Skeletal muscle tissue (tissue), 4 donors: ENCODE results near the gene INO80D. TPM values are rescaled to one million over a fixed set of nuclear protein-coding genes. Genes with fewer than 3 reads are reported as not detected.

Experiments
- H3K27ac ChIP-seq: one replicate; pipeline ENCODE4 v1.7.0; 2013; ENCODE audit warnings: mild to moderate bottlenecking, low read depth, low read length, inconsistent platforms
- H3K27me3 ChIP-seq, 3 donors: one replicate each; pipeline ENCODE4 v1.7.0; 2013; ENCODE audit warnings: low read length in 3 of 3; ENCODE audit not compliant: control insufficient read depth in 3 of 3, insufficient read depth in 3 of 3
- H3K36me3 ChIP-seq, 3 donors: one replicate each; pipeline ENCODE4 v1.7.0; 2013; ENCODE audit warnings: low read length in 3 of 3; ENCODE audit not compliant: control insufficient read depth in 3 of 3, insufficient read depth in 3 of 3
- H3K4me1 ChIP-seq, 3 donors: one replicate each; pipeline ENCODE4 v1.7.0; 2013; ENCODE audit warnings: low read length in 3 of 3, mild to moderate bottlenecking in 3 of 3; ENCODE audit not compliant: control insufficient read depth in 3 of 3, insufficient read depth in 3 of 3
- H3K4me3 ChIP-seq, 3 donors: one replicate each; pipeline ENCODE4 v1.7.0; 2013; ENCODE audit warnings: low read length in 3 of 3
- H3K9ac ChIP-seq, 3 donors: one replicate each; pipeline ENCODE4 v1.7.0; 2013; ENCODE audit warnings: low read length in 3 of 3, mild to moderate bottlenecking in 3 of 3, moderate library complexity in 2 of 3, low read depth in 1 of 3
- H3K9me3 ChIP-seq, 3 donors: one replicate each; pipeline ENCODE4 v1.7.0; 2013; ENCODE audit warnings: low read length in 3 of 3; ENCODE audit not compliant: control insufficient read depth in 3 of 3
- total RNA-seq: library from RNA; depleted of rRNA; stranded (reverse); fragments of >200 nt; gene quantifications from one replicate; pipeline ENCODE4 v1.2.3, GENCODE V29; 2014
- donor health status: Osteomylitis.

The INO80D gene
- total RNA-seq, 1 donor from 2014 or later, result 9.9 TPM

GRCh38 chr2:206004004-206004693 is 81.8 kb downstream of the INO80D start:
- H3K27me3 ChIP-seq, result no peaks in the 10 kb centered on the region
- no peak overlapping the region for H3K27ac ChIP-seq
- peaks cover 25 to 39% (median 31%) of the 10 kb centered on the region in 3 donors for H3K36me3 ChIP-seq
- H3K9ac ChIP-seq, result no peak overlapping the region
- H3K9me3 ChIP-seq, result no peaks in the 10 kb centered on the region
- no peak overlapping the region for H3K4me3 ChIP-seq
- H3K4me1 ChIP-seq, result no peaks in the 10 kb centered on the region

- Histone ChIP-seq H3K9ac (no peak overlapping the region), H3K4me1 (no peaks in the 10 kb centered on the region), H3K27me3 (no peaks in the 10 kb centered on the region), H3K4me3 (no peak overlapping the region), H3K9me3 (no peaks in the 10 kb centered on the region), H3K27ac (no peak overlapping the region), H3K36me3 (peaks cover 21 to 38% (median 32%) of the 10 kb centered on the region in 3 donors)
Measured at GRCh38 chr2:206002440-206002839, 83.5 kb downstream of the INO80D start.

- Histone ChIP-seq H3K27ac (no peak overlapping the region), H3K27me3 (no peaks in the 10 kb centered on the region), H3K4me1 (no peaks in the 10 kb centered on the region), H3K4me3 (no peak overlapping the region), H3K36me3 (peaks cover 17 to 32% (median 26%) of the 10 kb centered on the region in 3 donors), H3K9ac (no peak overlapping the region), H3K9me3 (no peaks in the 10 kb centered on the region)
Measured at GRCh38 chr2:206001912-206002311, 84.1 kb downstream of the INO80D start.

DNA sequence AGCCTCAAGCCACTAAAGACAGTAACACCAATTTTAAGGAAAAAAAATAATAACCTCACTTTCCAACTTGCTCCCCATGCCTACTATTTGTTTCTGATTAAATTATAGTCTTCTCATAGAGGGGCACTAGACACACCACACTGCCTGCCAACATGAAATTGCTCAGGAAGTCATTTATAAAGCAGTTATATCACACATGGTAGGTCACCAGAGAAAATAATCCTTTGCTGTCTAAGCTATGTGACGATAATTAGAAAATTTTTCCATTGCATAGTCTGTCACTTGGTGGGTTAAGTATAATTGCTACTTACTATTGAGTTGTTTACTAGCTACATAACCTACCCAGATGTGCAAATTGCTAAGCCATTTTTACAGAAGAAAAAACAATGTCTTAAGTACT is 85.2 kb downstream of the INO80D start:
- Histone ChIP-seq H3K9me3 (no peaks in the 10 kb centered on the region), H3K36me3 (peaks cover 11 to 26% (median 24%) of the 10 kb centered on the region in 3 donors), H3K27ac (no peak overlapping the region), H3K27me3 (no peaks in the 10 kb centered on the region), H3K4me1 (no peaks in the 10 kb centered on the region), H3K9ac (no peak overlapping the region), H3K4me3 (no peak overlapping the region)

DNA sequence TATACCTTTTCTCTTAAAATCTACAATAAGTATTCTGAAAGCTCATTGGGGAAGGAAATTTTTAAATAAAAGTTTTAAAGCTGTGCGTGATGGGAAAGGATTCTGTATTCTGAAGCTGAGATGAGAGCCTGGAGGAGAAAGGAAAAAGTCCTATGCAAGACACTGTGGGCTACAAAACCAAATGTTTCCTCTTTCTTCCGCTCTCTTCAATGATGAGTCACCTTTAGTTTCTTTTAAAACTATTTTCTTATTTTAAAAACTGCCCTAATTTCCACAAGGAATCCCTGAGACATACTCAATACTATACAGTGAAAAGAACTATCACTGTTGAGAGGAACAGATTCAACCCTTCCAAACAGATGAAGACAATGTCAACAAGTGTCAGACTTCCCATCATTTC is 87.4 kb downstream of the INO80D start:
- no peak overlapping the region for H3K27ac ChIP-seq
- H3K27me3 ChIP-seq, result no peaks in the 10 kb centered on the region
- H3K4me3 ChIP-seq, result no peak overlapping the region
- peaks cover 0 to 10% (median 6%) of the 10 kb centered on the region in 3 donors for H3K36me3 ChIP-seq
- no peaks in the 10 kb centered on the region for H3K9me3 ChIP-seq
- H3K4me1 ChIP-seq, result peaks cover 4 to 7% (median 7%) of the 10 kb centered on the region in 3 donors
- no peak overlapping the region for H3K9ac ChIP-seq

DNA sequence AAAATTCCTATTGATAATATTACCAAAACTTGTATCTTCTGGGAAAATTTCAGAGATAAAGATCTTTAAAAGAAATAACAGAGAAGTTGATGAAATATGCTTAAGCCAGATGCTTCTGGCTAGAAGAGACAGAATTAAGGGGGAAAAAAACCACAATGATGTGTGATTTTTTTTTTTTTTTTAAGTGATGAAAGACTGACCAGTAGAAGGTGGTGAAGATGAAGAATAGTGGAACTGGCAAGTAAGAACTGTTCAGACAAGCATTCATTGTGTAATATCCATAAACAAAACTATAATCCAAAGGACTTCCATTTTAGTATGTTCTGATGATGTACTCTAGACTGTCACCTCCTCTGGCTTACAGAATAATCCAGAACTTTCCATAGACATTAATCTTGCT is 89.8 kb downstream of the INO80D start:
- Histone ChIP-seq H3K4me3 (no peak overlapping the region), H3K36me3 (peaks cover 2 to 10% (median 6%) of the 10 kb centered on the region in 3 donors), H3K9me3 (no peaks in the 10 kb centered on the region), H3K9ac (no peak overlapping the region), H3K27ac (no peak overlapping the region), H3K27me3 (no peaks in the 10 kb centered on the region), H3K4me1 (peaks cover 4 to 7% (median 7%) of the 10 kb centered on the region in 3 donors)

DNA sequence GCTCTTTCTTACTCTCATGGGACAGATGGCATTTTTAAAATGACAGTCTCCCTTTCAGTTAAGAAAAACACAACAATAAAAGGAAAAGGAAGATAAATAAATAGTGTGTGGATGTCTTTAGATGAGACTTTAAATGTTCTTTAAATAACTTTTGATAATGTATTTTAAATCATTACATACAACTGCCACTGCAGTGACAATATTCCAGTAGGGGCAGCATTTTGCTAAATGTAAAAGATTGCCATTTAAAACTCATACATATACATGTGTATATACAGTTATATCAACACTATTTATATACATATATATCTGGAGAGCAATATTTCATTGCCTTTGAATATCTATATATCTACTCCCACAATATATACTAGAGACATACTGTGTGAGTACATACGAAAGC is 90.7 kb downstream of the INO80D start:
- Histone ChIP-seq H3K4me3 (no peak overlapping the region), H3K27ac (no peak overlapping the region), H3K27me3 (no peaks in the 10 kb centered on the region), H3K9ac (peak overlapping the region in 1 of 3 donors; percentile 1), H3K36me3 (peaks cover 2 to 11% (median 6%) of the 10 kb centered on the region in 3 donors), H3K9me3 (no peaks in the 10 kb centered on the region), H3K4me1 (peaks cover 4 to 7% (median 7%) of the 10 kb centered on the region in 3 donors)

DNA sequence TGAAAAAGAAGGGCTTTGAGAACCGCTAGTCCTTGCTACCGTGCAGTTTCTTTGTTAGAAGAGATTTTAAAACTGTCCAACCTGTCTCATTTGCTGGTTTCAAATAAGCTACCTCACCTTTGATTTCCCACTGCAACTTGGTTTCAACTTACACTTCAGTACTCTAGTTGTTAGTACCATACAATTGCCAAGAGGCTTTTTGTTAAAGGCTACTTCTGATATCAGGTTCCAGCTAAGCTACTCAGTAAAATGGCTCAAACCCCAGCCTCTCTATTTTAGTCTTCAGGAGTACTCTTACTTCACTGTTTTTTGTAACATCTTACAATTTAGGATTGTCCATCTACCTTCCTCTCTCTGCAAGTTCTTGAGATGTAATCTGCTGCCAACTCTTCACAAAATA is 91.6 kb downstream of the INO80D start:
- Histone ChIP-seq H3K27ac (no peak overlapping the region), H3K4me3 (peak overlapping the region in 1 of 3 donors; percentile 0), H3K4me1 (peaks cover 4 to 7% (median 7%) of the 10 kb centered on the region in 3 donors), H3K9ac (peak overlapping the region in 1 of 3 donors; percentile 1), H3K36me3 (peaks cover 2 to 11% (median 6%) of the 10 kb centered on the region in 3 donors), H3K27me3 (no peaks in the 10 kb centered on the region), H3K9me3 (no peaks in the 10 kb centered on the region)

- H3K4me3 ChIP-seq, result no peak overlapping the region
- peaks cover 0 to 5% (median 2%) of the 10 kb centered on the region in 3 donors for H3K36me3 ChIP-seq
- H3K9me3 ChIP-seq, result no peaks in the 10 kb centered on the region
- H3K27ac ChIP-seq, result no peak overlapping the region
- no peak overlapping the region for H3K9ac ChIP-seq
- H3K27me3 ChIP-seq, result no peaks in the 10 kb centered on the region
- peaks cover 4 to 7% (median 6%) of the 10 kb centered on the region in 3 donors for H3K4me1 ChIP-seq
Measured at GRCh38 chr2:205990104-205990503, 95.9 kb downstream of the INO80D start.

- H3K27ac ChIP-seq, result no peak overlapping the region
- H3K9me3 ChIP-seq, result no peaks in the 10 kb centered on the region
- H3K27me3 ChIP-seq, result no peaks in the 10 kb centered on the region
- H3K9ac ChIP-seq, result no peak overlapping the region
- H3K4me3 ChIP-seq, result no peak overlapping the region
- H3K4me1 ChIP-seq, result peaks cover 0 to 3% (median 3%) of the 10 kb centered on the region in 3 donors
- peaks cover 0 to 5% (median 2%) of the 10 kb centered on the region in 3 donors for H3K36me3 ChIP-seq
Measured at GRCh38 chr2:205989271-205990071, 96.5 kb downstream of the INO80D start.
